Lung (tissue), 12 donors: Measurements from ENCODE around the gene ST8SIA2. TPM values are rescaled to one million over a fixed set of nuclear protein-coding genes. Genes with fewer than 3 reads are reported as not detected.

Experiments used
- ATAC-seq: fragments of 200-7000 bp; cut with Tn5 transposase; one replicate; pipeline ENCODE4 v1.9.1; 2020; ENCODE audit warnings: moderate number of reproducible peaks; ENCODE audit not compliant: insufficient read depth, low FRiP score
- DNase-seq, 3 donors: peaks; one replicate each; pipeline ENCODE4 v3.0.0-alpha.2; 2013 to 2017
- H3K27ac ChIP-seq, 2 donors: one replicate each; pipeline ENCODE4 v1.5.1; 2013; ENCODE audit warnings: mild to moderate bottlenecking in 2 of 2, moderate library complexity in 2 of 2, control low read depth in 1 of 2, inconsistent platforms in 1 of 2, low read depth in 1 of 2, low read length in 1 of 2
- H3K27me3 ChIP-seq, 3 donors: one replicate each; pipeline ENCODE4 v1.5.1; 2013; ENCODE audit warnings: low read length in 2 of 3; ENCODE audit not compliant: control insufficient read depth in 3 of 3, insufficient read depth in 3 of 3
- H3K36me3 ChIP-seq, 4 donors: one replicate each; pipeline ENCODE4 v1.5.1; 2013; ENCODE audit warnings: low read length in 4 of 4, mild to moderate bottlenecking in 1 of 4, moderate library complexity in 1 of 4; ENCODE audit not compliant: control insufficient read depth in 4 of 4, insufficient read depth in 4 of 4
- H3K4me1 ChIP-seq, 5 donors: one replicate each; pipeline ENCODE4 v1.5.1; 2013; ENCODE audit warnings: low read length in 5 of 5, mild to moderate bottlenecking in 2 of 5, moderate library complexity in 1 of 5; ENCODE audit not compliant: control insufficient read depth in 5 of 5, insufficient read depth in 5 of 5
- H3K4me3 ChIP-seq: one replicate; pipeline ENCODE4 v1.5.1; 2013; ENCODE audit warnings: mild to moderate bottlenecking, control low read depth, moderate library complexity
- H3K9ac ChIP-seq, 2 donors: one replicate each; pipeline ENCODE4 v1.5.1; 2013; ENCODE audit warnings: low read length in 2 of 2, control low read depth in 1 of 2; ENCODE audit not compliant: insufficient read depth in 1 of 2
- H3K9me3 ChIP-seq, 4 donors: one replicate each; pipeline ENCODE4 v1.5.1; 2013; ENCODE audit warnings: low read length in 3 of 4, mild to moderate bottlenecking in 1 of 4, moderate library complexity in 1 of 4; ENCODE audit not compliant: control insufficient read depth in 4 of 4, insufficient read depth in 3 of 4
- CTCF ChIP-seq: IDR thresholded peaks from 2 replicates; pipeline ENCODE4 v1.5.1; 2012; ENCODE audit warnings: mild to moderate bottlenecking; ENCODE audit errors: control extremely low read depth, extremely low read depth
- WGBS, 2 donors: extraction: QIAGEN DNeasy Blood & Tissue Kit; methylation state at CpG; one replicate each; pipeline ENCODE4 v1.1.7; 2013; 5-methylcytosine and 5-hydroxymethylcytosine counted together
- polyA plus RNA-seq, 2 donors: library from polyadenylated mRNA; stranded (reverse); fragments of 200-250 nt; gene quantifications; one replicate each; pipeline ENCODE4 v1.2.1, GENCODE V29; 2013
- total RNA-seq, 2 donors: library from RNA; depleted of rRNA in 1 of 2; stranded (reverse); fragments of >200 nt in 1 of 2; gene quantifications; one replicate each; pipeline ENCODE4 v1.2.1, GENCODE V29; 2014 to 2021
- donor health status: control.
- donor health status: control.
- donor health status: Bipolar disorder and iron deficiency.
- donor health status: healthy.
- donor health status: DM: yes; HTN: yes; CAD: no.

ST8SIA2 gene
- total and polyA plus RNA-seq, 4 donors = 1.4 TPM; not detected in 3

- H3K9ac ChIP-seq = no peak overlapping the region
- peaks cover 0 to 2% (median 0%) of the 10 kb centered on the region in 4 donors for H3K9me3 ChIP-seq
- no peak for TF ChIP-seq CTCF
- no peaks in the 10 kb centered on the region for H3K36me3 ChIP-seq
- no peak overlapping the region for H3K4me3 ChIP-seq
- DNase-seq (no peak), ATAC-seq (no peak)
- H3K4me1 ChIP-seq = peaks cover 0 to 2% (median 0%) of the 10 kb centered on the region in 5 donors
- H3K27me3 ChIP-seq = peaks cover 0 to 3% (median 0%) of the 10 kb centered on the region in 3 donors
- no peak overlapping the region for H3K27ac ChIP-seq
- 93 to 94% methylated on average over 3 of the region's 3 CpGs for WGBS, 2 donors
These were observed 38.4 kb upstream of the ST8SIA2 start for GRCh38 chr15:92355307-92355706.

GRCh38 chr15:92361321-92362000, 32.2 kb upstream of the ST8SIA2 start:
- Histone ChIP-seq H3K4me1 (peaks cover 0 to 4% (median 0%) of the 10 kb centered on the region in 5 donors), H3K27me3 (peaks cover 0 to 3% (median 0%) of the 10 kb centered on the region in 3 donors), H3K27ac (no peak overlapping the region), H3K9ac (no peak overlapping the region), H3K36me3 (no peaks in the 10 kb centered on the region), H3K4me3 (no peak overlapping the region), H3K9me3 (peaks cover 0 to 3% (median 0%) of the 10 kb centered on the region in 4 donors)
- no peak for ATAC-seq
- peak in 1 of 3 donors; percentile 16 for DNase-seq
- 66 to 75% methylated on average over 10 of the region's 10 CpGs for WGBS, 2 donors
- TF ChIP-seq CTCF = no peak

- ATAC-seq (no peak), DNase-seq (no peak)
- TF ChIP-seq CTCF = no peak
- Histone ChIP-seq H3K4me3 (no peak overlapping the region), H3K27ac (no peak overlapping the region), H3K4me1 (peaks cover 0 to 4% (median 0%) of the 10 kb centered on the region in 5 donors), H3K27me3 (peaks cover 0 to 3% (median 0%) of the 10 kb centered on the region in 3 donors), H3K36me3 (no peaks in the 10 kb centered on the region), H3K9me3 (peaks cover 0 to 3% (median 0%) of the 10 kb centered on the region in 4 donors), H3K9ac (no peak overlapping the region)
- 76 to 88% methylated on average over 3 of the region's 3 CpGs for WGBS, 2 donors
These were observed 31.7 kb upstream of the ST8SIA2 start for GRCh38 chr15:92362001-92362350.
